Measurements from ENCODE around the gene BICDL1.

GRCh38 chr12:120067901-120068300, 78.9 kb downstream of the BICDL1 start:
- TF ChIP-seq POLR2AphosphoS5 (IDR thresholded peaks at IDR 0.05) = no peak
- no peak for TF ChIP-seq EP300 (IDR thresholded peaks at IDR 0.05)
- no peak for TF ChIP-seq CTCF (IDR thresholded peaks at IDR 0.05)
